H9 (cell line): ENCODE data around the gene ROR1. TPM values are rescaled to one million over a fixed set of nuclear protein-coding genes. Genes with fewer than 3 reads are reported as not detected.

Experiments used
- DNase-seq: peaks from one replicate; pipeline ENCODE4 v3.0.0-alpha.2; 2017
- H2AFZ ChIP-seq: one replicate; pipeline ENCODE4 v1.6.1; 2013; ENCODE audit warnings: mild to moderate bottlenecking, low read length, control low read depth, moderate library complexity
- H2AK5ac ChIP-seq: 2 replicates; pipeline ENCODE4 v1.6.1; 2013; ENCODE audit warnings: low read length, control low read depth, mixed read lengths; ENCODE audit not compliant: insufficient read length
- H2BK120ac ChIP-seq: one replicate; pipeline ENCODE4 v1.6.1; 2013; ENCODE audit warnings: low read depth, mild to moderate bottlenecking, low read length, control low read depth, inconsistent platforms; ENCODE audit not compliant: poor library complexity, severe bottlenecking
- H2BK12ac ChIP-seq: 2 replicates; pipeline ENCODE4 v1.6.1; 2013; ENCODE audit warnings: low read length, control low read depth, mixed read lengths, low read depth; ENCODE audit not compliant: insufficient read length
- H2BK15ac ChIP-seq: 2 replicates; pipeline ENCODE4 v1.6.1; 2013; ENCODE audit warnings: low read depth, low read length, control low read depth
- H2BK20ac ChIP-seq: one replicate; pipeline ENCODE4 v1.6.1; 2013; ENCODE audit warnings: low read depth, mild to moderate bottlenecking, low read length, control low read depth, inconsistent platforms; ENCODE audit not compliant: poor library complexity, severe bottlenecking
- H2BK5ac ChIP-seq: 2 replicates; pipeline ENCODE4 v1.6.1; 2013; ENCODE audit warnings: low read length, control low read depth, mixed read lengths; ENCODE audit not compliant: insufficient read length
- H3K14ac ChIP-seq: 2 replicates; pipeline ENCODE4 v1.6.1; 2013; ENCODE audit warnings: low read length, control low read depth; ENCODE audit not compliant: insufficient read depth
- H3K18ac ChIP-seq: 2 replicates; pipeline ENCODE4 v1.6.1; 2013; ENCODE audit warnings: low read depth, mild to moderate bottlenecking, mixed read lengths, low read length, control low read depth; ENCODE audit not compliant: insufficient read length
- H3K23ac ChIP-seq: 2 replicates; pipeline ENCODE4 v1.6.1; 2013; ENCODE audit warnings: low read length, control low read depth, mixed read lengths, low read depth; ENCODE audit not compliant: insufficient read length
- H3K23me2 ChIP-seq: 2 replicates; pipeline ENCODE4 v1.6.1; 2013; ENCODE audit warnings: low read depth, mild to moderate bottlenecking, mixed read lengths, low read length, control low read depth; ENCODE audit not compliant: insufficient read length, poor library complexity, severe bottlenecking
- H3K27ac ChIP-seq: 2 replicates; pipeline ENCODE4 v1.5.1; 2013; ENCODE audit warnings: low read length, control low read depth, mixed read lengths, low read depth; ENCODE audit not compliant: insufficient read length
- H3K27me3 ChIP-seq: 2 replicates; pipeline ENCODE4 v1.6.1; 2013; ENCODE audit warnings: low read length, control low read depth, inconsistent platforms; ENCODE audit not compliant: insufficient read depth
- H3K4ac ChIP-seq: 2 replicates; pipeline ENCODE4 v1.6.1; 2013; ENCODE audit warnings: low read depth, mild to moderate bottlenecking, control low read depth, inconsistent platforms, low read length, moderate library complexity
- H3K4me1 ChIP-seq: 2 replicates; pipeline ENCODE4 v1.6.1; 2013; ENCODE audit warnings: low read length, control low read depth, inconsistent platforms; ENCODE audit not compliant: insufficient read depth
- H3K4me2 ChIP-seq: 2 replicates; pipeline ENCODE4 v1.6.1; 2013; ENCODE audit warnings: low read length, control low read depth, mixed read lengths; ENCODE audit not compliant: insufficient read length, insufficient read depth
- H3K56ac ChIP-seq: 2 replicates; pipeline ENCODE4 v1.6.1; 2013; ENCODE audit warnings: low read depth, mild to moderate bottlenecking, mixed read lengths, low read length, control low read depth; ENCODE audit not compliant: insufficient read length
- H3K79me1 ChIP-seq: 2 replicates; pipeline ENCODE4 v1.6.1; 2013; ENCODE audit warnings: low read depth, mild to moderate bottlenecking, moderate library complexity, low read length, control low read depth, inconsistent platforms; ENCODE audit not compliant: insufficient read depth, poor library complexity, severe bottlenecking
- H3K79me2 ChIP-seq: 2 replicates; pipeline ENCODE4 v1.6.1; 2013; ENCODE audit warnings: low read length, control low read depth, inconsistent platforms; ENCODE audit not compliant: insufficient read depth
- H3K9ac ChIP-seq: 2 replicates; pipeline ENCODE4 v1.6.1; 2013; ENCODE audit warnings: low read length, control low read depth, mixed read lengths; ENCODE audit not compliant: insufficient read length; ENCODE audit errors: extremely low read depth
- H3K9me3 ChIP-seq: one replicate; pipeline ENCODE4 v1.6.1; 2013; ENCODE audit warnings: low read depth, low read length, inconsistent platforms; ENCODE audit not compliant: control insufficient read depth
- H3T11ph ChIP-seq: one replicate; pipeline ENCODE4 v1.6.1; 2013; ENCODE audit warnings: mild to moderate bottlenecking, low read length, control low read depth, inconsistent platforms
- H4K20me1 ChIP-seq: one replicate; pipeline ENCODE4 v1.6.1; 2013; ENCODE audit not compliant: control insufficient read depth, insufficient read length, insufficient read depth
- H4K5ac ChIP-seq: 2 replicates; pipeline ENCODE4 v1.6.1; 2013; ENCODE audit warnings: low read depth, mild to moderate bottlenecking, mixed read lengths, low read length, control low read depth; ENCODE audit not compliant: insufficient read length
- H4K8ac ChIP-seq: replicated peaks from 2 replicates; pipeline ENCODE4 v1.6.1; 2013; ENCODE audit warnings: low read length, control low read depth, mixed read lengths, low read depth; ENCODE audit not compliant: insufficient read length
- H4K91ac ChIP-seq: 2 replicates; pipeline ENCODE4 v1.6.1; 2013; ENCODE audit warnings: low read depth, mild to moderate bottlenecking, moderate library complexity, mixed read lengths, low read length, control low read depth; ENCODE audit not compliant: insufficient read length
- H3K27ac Mint-ChIP-seq, 3 experiments: 2 replicates in 2 of 3; 3 replicates in 1 of 3; pipeline ENCODE4 v1.8.0; 2020 to 2021; ENCODE audit warnings: mixed read lengths in 3 of 3, mild to moderate bottlenecking in 1 of 3, moderate library complexity in 1 of 3
- H3K27me3 Mint-ChIP-seq: 2 replicates; pipeline ENCODE4 v1.8.0; 2021; ENCODE audit warnings: low read depth, mild to moderate bottlenecking, moderate library complexity, mixed read lengths
- H3K36me3 Mint-ChIP-seq, 3 experiments: 2 replicates in 2 of 3; 3 replicates in 1 of 3; pipeline ENCODE4 v1.8.0; 2020 to 2021; ENCODE audit warnings: low read depth in 3 of 3, mixed read lengths in 3 of 3; ENCODE audit not compliant: insufficient read depth in 1 of 3
- H3K4me1 Mint-ChIP-seq, 2 experiments: 2 replicates each; pipeline ENCODE4 v1.8.0; 2020; ENCODE audit warnings: mixed read lengths in 2 of 2
- H3K4me3 Mint-ChIP-seq, 2 experiments: 2 replicates in 1 of 2; 3 replicates in 1 of 2; pipeline ENCODE4 v1.8.0; 2020 to 2021; ENCODE audit warnings: mild to moderate bottlenecking in 2 of 2, mixed read lengths in 2 of 2, moderate library complexity in 1 of 2
- H3K9me3 Mint-ChIP-seq, 2 experiments: 2 replicates in 1 of 2; 3 replicates in 1 of 2; pipeline ENCODE4 v1.8.0; 2020; ENCODE audit warnings: mild to moderate bottlenecking in 2 of 2, mixed read lengths in 2 of 2, moderate library complexity in 1 of 2
- WGBS: extraction: QIAGEN DNeasy Blood & Tissue Kit; methylation state at CpG from one replicate; pipeline ENCODE4 v1.1.7; 2013; ENCODE audit warnings: missing lambda C conversion rate, low lambda C conversion rate, mixed read lengths; ENCODE audit not compliant: insufficient read length; ENCODE audit errors: extremely low coverage; 5-methylcytosine and 5-hydroxymethylcytosine counted together
- total RNA-seq: library from RNA; stranded (reverse); gene quantifications from 2 replicates; pipeline ENCODE4 v1.2.1, GENCODE V29; 2021
- TF ChIP-seq, protein P1 (sequence below): fragments of 200-600 bp; sonication (generic); conservative IDR thresholded peaks from 3 replicates; pipeline ENCODE4 v1.8.0; 2021; ENCODE audit warnings: antibody characterized with exemption, mild to moderate bottlenecking

The ROR1 gene
- total RNA-seq, 1 experiment from 2014 or later = 75.9 TPM

DNA sequence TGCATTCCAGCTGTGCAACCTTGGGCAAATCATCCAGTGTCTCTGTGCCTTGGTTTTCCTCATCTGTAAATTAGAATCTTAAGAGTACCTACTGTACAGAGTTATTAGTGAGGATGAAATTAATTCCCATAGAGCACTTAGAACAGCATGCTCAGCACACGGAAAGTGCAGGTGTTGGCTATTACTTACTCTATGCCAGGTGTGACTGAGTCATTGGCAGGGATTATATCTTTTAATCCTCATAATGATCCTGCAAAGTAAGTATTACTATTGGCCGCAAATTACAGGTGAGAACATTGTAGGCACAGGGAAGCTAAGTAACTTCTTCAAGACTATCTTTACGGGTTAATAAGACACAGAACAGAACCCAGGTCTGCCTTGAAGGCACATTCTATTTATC, 423.3 kb downstream of the ROR1 start:
- Histone ChIP-seq H3K14ac (no peak overlapping the region), H2BK120ac (no peak overlapping the region), H2BK12ac (no peak overlapping the region), H4K91ac (no peak overlapping the region), H3K27ac (no peak overlapping the region), H3K4ac (no peak overlapping the region), H3K9me3 (no peaks in the 10 kb centered on the region), H3K18ac (no peak overlapping the region), H2BK20ac (no peak overlapping the region), H3K4me2 (no peak overlapping the region), H3K23ac (no peak overlapping the region), H3K4me1 (no peaks in the 10 kb centered on the region), H3K23me2 (no peaks in the 10 kb centered on the region), H3K27me3 (no peaks in the 10 kb centered on the region), H3K79me2 (no peaks in the 10 kb centered on the region), H3K56ac (no peak overlapping the region), H3K9ac (no peak overlapping the region), H2AK5ac (no peak overlapping the region), H4K8ac (no peak overlapping the region), H3T11ph (no peak overlapping the region), H2BK15ac (no peak overlapping the region; the same call in 1 of the 2 replicates), H4K20me1 (no peaks in the 10 kb centered on the region), H2BK5ac (no peak overlapping the region), H3K79me1 (no peaks in the 10 kb centered on the region), H4K5ac (no peak overlapping the region), H2AFZ (no peak overlapping the region)
- H3K27me3 Mint-ChIP-seq = no peaks in the 10 kb centered on the region
- H3K4me1 Mint-ChIP-seq = peaks cover 5 to 9% of the 10 kb centered on the region in 2 experiments; a peak in 3 of 4 replicates
- H3K9me3 Mint-ChIP-seq = peaks cover 11 to 14% of the 10 kb centered on the region in 2 experiments; a peak in 4 of 5 replicates
- DNase-seq = no peak
- no CpG with 5 or more reads among the region's 3 CpGs for WGBS
- no peak overlapping the region for H3K27ac Mint-ChIP-seq
- TF ChIP-seq, protein P1, sequence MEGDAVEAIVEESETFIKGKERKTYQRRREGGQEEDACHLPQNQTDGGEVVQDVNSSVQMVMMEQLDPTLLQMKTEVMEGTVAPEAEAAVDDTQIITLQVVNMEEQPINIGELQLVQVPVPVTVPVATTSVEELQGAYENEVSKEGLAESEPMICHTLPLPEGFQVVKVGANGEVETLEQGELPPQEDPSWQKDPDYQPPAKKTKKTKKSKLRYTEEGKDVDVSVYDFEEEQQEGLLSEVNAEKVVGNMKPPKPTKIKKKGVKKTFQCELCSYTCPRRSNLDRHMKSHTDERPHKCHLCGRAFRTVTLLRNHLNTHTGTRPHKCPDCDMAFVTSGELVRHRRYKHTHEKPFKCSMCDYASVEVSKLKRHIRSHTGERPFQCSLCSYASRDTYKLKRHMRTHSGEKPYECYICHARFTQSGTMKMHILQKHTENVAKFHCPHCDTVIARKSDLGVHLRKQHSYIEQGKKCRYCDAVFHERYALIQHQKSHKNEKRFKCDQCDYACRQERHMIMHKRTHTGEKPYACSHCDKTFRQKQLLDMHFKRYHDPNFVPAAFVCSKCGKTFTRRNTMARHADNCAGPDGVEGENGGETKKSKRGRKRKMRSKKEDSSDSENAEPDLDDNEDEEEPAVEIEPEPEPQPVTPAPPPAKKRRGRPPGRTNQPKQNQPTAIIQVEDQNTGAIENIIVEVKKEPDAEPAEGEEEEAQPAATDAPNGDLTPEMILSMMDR = no peak
- H3K36me3 Mint-ChIP-seq = peaks cover 0 to 3% (median 0%) of the 10 kb centered on the region in 3 experiments; a peak in 4 of 7 replicates
- no peak overlapping the region for H3K4me3 Mint-ChIP-seq
